ENCODE measurements around the gene ABCA13. TPM values are rescaled to one million over a fixed set of nuclear protein-coding genes. Genes with fewer than 3 reads are reported as not detected.

The ABCA13 gene
- polyA plus RNA-seq, 3 donors, result 0.10 to 0.41 (median 0.37) TPM

GRCh38 chr7:48458701-48459524 is 287.7 kb downstream of the ABCA13 start:
- no peak for TF ChIP-seq CTCF (IDR thresholded peaks at IDR 0.05)
- peaks cover 0 to 2% (median 1%) of the 10 kb centered on the region in 3 donors for H3K27me3 Mint-ChIP-seq (ENCODE audit: low read depth in 3 of 3)
- peak; percentile 6 to 17 (median 6) for DNase-seq
- Histone ChIP-seq H2AFZ (ENCODE audit: insufficient read depth, low read depth, low read length, poor library complexity, severe bottlenecking) (peak overlapping the region; percentile 30), H4K20me1 (ENCODE audit: insufficient read depth, low read length) (no peaks in the 10 kb centered on the region), H3K27me3 (ENCODE audit: control insufficient read depth in 2 of 2, insufficient read depth in 2 of 2, low read length in 2 of 2) (no peaks in the 10 kb centered on the region), H3K9me3 (replicated peaks in 1 of 2; ENCODE audit: control insufficient read depth in 1 of 2, insufficient read depth in 1 of 2, low read length in 2 of 2) (peaks cover 0 to 15% of the 10 kb centered on the region in 2 donors), H3K4me2 (replicated peaks; ENCODE audit: extremely low read depth, low read length, poor library complexity, severe bottlenecking) (no peak overlapping the region), H3K79me2 (ENCODE audit: insufficient read depth, low read length) (no peaks in the 10 kb centered on the region), H3K4me1 (ENCODE audit: control insufficient read depth in 1 of 2, insufficient read depth in 2 of 2, low read length in 2 of 2) (peaks cover 10 to 12% of the 10 kb centered on the region in 2 donors), H3K27ac (ENCODE audit: low read depth in 1 of 2, low read length in 2 of 2) (peak overlapping the region in 1 of 2 donors; percentile 23), H3K9ac (ENCODE audit: insufficient read depth, low read length, poor library complexity, severe bottlenecking) (no peak overlapping the region), H3K4me3 (replicated peaks in 1 of 3; ENCODE audit: low read depth in 2 of 3, low read length in 3 of 3) (no peak overlapping the region), H3K36me3 (replicated peaks in 1 of 2; ENCODE audit: control insufficient read depth in 1 of 2, insufficient read depth in 2 of 2, low read length in 2 of 2) (no peaks in the 10 kb centered on the region)
- intact Hi-C loops (cut with micrococcal nuclease), result no loop called here
- peaks cover 0 to 11% (median 3%) of the 10 kb centered on the region in 7 donors for H3K9me3 Mint-ChIP-seq
- peaks cover 17% of the 10 kb centered on the region for H3K4me1 Mint-ChIP-seq
- H3K27ac Mint-ChIP-seq, result peak overlapping the region in 2 of 7 donors; percentile 12 to 67
- H3K36me3 Mint-ChIP-seq, result peaks cover 0 to 3% of the 10 kb centered on the region in 2 donors
- 47% methylated on average over 3 of the region's 4 CpGs for WGBS (ENCODE audit: insufficient coverage)
- no peak overlapping the region for H3K4me3 Mint-ChIP-seq

GRCh38 chr7:48466713-48467112 is 295.5 kb downstream of the ABCA13 start:
- Mint-ChIP-seq H3K36me3 (peaks cover 0 to 3% of the 10 kb centered on the region in 2 donors), H3K27ac (no peak overlapping the region), H3K4me3 (no peak overlapping the region), H3K9me3 (peaks cover 0 to 5% (median 0%) of the 10 kb centered on the region in 7 donors), H3K27me3 (ENCODE audit: low read depth in 3 of 3) (peaks cover 0 to 2% (median 0%) of the 10 kb centered on the region in 3 donors), H3K4me1 (peaks cover 16% of the 10 kb centered on the region)
- Histone ChIP-seq H3K9me3 (replicated peaks in 1 of 2; ENCODE audit: control insufficient read depth in 1 of 2, insufficient read depth in 1 of 2, low read length in 2 of 2) (no peaks in the 10 kb centered on the region), H3K4me1 (ENCODE audit: control insufficient read depth in 1 of 2, insufficient read depth in 2 of 2, low read length in 2 of 2) (peaks cover 10 to 13% of the 10 kb centered on the region in 2 donors), H3K79me2 (ENCODE audit: insufficient read depth, low read length) (no peaks in the 10 kb centered on the region), H4K20me1 (ENCODE audit: insufficient read depth, low read length) (no peaks in the 10 kb centered on the region), H3K27ac (ENCODE audit: low read depth in 1 of 2, low read length in 2 of 2) (no peak overlapping the region), H3K36me3 (replicated peaks in 1 of 2; ENCODE audit: control insufficient read depth in 1 of 2, insufficient read depth in 2 of 2, low read length in 2 of 2) (no peaks in the 10 kb centered on the region), H3K4me3 (replicated peaks in 1 of 3; ENCODE audit: low read depth in 2 of 3, low read length in 3 of 3) (no peak overlapping the region), H3K9ac (ENCODE audit: insufficient read depth, low read length, poor library complexity, severe bottlenecking) (no peak overlapping the region), H3K4me2 (replicated peaks; ENCODE audit: extremely low read depth, low read length, poor library complexity, severe bottlenecking) (no peak overlapping the region), H3K27me3 (ENCODE audit: control insufficient read depth in 2 of 2, insufficient read depth in 2 of 2, low read length in 2 of 2) (no peaks in the 10 kb centered on the region), H2AFZ (ENCODE audit: insufficient read depth, low read depth, low read length, poor library complexity, severe bottlenecking) (no peak overlapping the region)
- no peak for DNase-seq
- 100% methylated on average over 3 of the region's 4 CpGs for WGBS (ENCODE audit: insufficient coverage)
- TF ChIP-seq CTCF (IDR thresholded peaks at IDR 0.05), result no peak
- intact Hi-C loops (cut with micrococcal nuclease), result no loop called here
